ENCODE measurements around the gene CUL2. TPM values are rescaled to one million over a fixed set of nuclear protein-coding genes. Genes with fewer than 3 reads are reported as not detected.

Gene CUL2
- total and polyA plus RNA-seq, 8 donors = 2.3 to 31.9 (median 9.2) TPM

DNA sequence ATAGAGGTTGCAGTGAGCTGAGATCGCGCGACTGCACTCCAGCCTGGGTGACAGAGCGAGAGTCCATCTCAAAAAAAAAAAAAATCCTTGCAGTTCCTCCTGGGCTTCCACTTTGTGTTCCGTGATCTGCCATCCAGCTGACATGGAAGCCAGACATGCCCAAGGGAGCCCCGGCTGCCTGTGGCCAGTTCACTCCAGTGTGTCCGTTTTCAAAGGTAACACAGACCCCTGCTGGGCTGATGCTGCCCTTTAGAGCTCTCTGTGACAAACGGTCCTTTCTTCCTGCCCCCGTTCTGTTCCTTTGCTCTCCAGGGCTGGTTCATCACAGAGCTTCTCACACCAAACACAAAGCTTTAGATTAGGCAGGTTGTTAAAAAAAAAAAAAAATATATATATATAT lies 130.8 kb downstream of the CUL2 start:
- no peak overlapping the region for H3K4me3 ChIP-seq
- no peak overlapping the region for H3K27ac ChIP-seq
- no peaks in the 10 kb centered on the region for H3K4me1 ChIP-seq
- DNase-seq = no peak
- 74 to 79% (median 75%) methylated on average over 9 of the region's 9 CpGs for WGBS, 5 donors
- intact Hi-C loops (cut with DNase I; ENCODE audit: low total_unique reads) = no loop called here
- H3K9me3 ChIP-seq = no peaks in the 10 kb centered on the region
- H3K27me3 ChIP-seq = no peaks in the 10 kb centered on the region
- no peaks in the 10 kb centered on the region for H3K36me3 ChIP-seq
- TF ChIP-seq CTCF (IDR thresholded peaks at IDR 0.05) = no peak
- no peak for TF ChIP-seq POLR2A (IDR thresholded peaks at IDR 0.05)
- TF ChIP-seq POLR2AphosphoS5 (IDR thresholded peaks at IDR 0.05) = no peak
- no peak for TF ChIP-seq EP300 (IDR thresholded peaks at IDR 0.05)

Small RNA genes within 50 kb of the gene (small RNA-seq; reads per million reads assigned to genes)
- gene MIR3611 (0 to 0.15 (median 0) reads per million in 4 donors), gene RNU7-77P (0 reads per million in 4 donors)

Other genes starting within 250 kb of the CUL2 start
- 10 to 100 TPM in 4 of 5 donors, 1 to 10 TPM in 1; 9.6 to 53.9 (median 18.7) TPM for gene CREM, start 36.5 kb upstream of the CUL2 start, total RNA-seq
- 10 to 100 TPM; 23.9 to 67.8 (median 41.5) TPM for gene CREM, start 36.5 kb upstream of the CUL2 start, polyA plus RNA-seq
- 10 to 100 TPM in 4 of 5 donors, 1 to 10 TPM in 1; 5.8 to 99.6 (median 60.0) TPM for gene CCNY, start 246.2 kb upstream of the CUL2 start, total RNA-seq
- 10 to 100 TPM; 20.2 to 29.4 (median 25.8) TPM for gene CCNY, start 246.2 kb upstream of the CUL2 start, polyA plus RNA-seq